Frontal cortex (tissue), 4 donors: Measurements from ENCODE around the gene COL23A1. TPM values are rescaled to one million over a fixed set of nuclear protein-coding genes. Genes with fewer than 3 reads are reported as not detected.
"Not testable (repeated sequence)": the region's sequence is repeated elsewhere in the genome, so short reads cannot be mapped to it uniquely, and the experiment has no call there.

Experiments
- DNase-seq, 2 donors: peaks; one replicate each; pipeline ENCODE4 v3.0.0; 2012; ENCODE audit warnings: low spot score in 2 of 2
- FAIRE-seq: peaks from 2 replicates; lab custom pipeline; 2012; peaks lifted over from hg19 to GRCh38; lab: Jason Lieb, UNC
- total RNA-seq: library from RNA; depleted of rRNA; stranded (reverse); fragments of >200 nt; gene quantifications from one replicate; pipeline ENCODE4 v1.2.3, GENCODE V29; 2014
- donor health status: control.
- donor health status: control.
- donor health status: control.

The COL23A1 gene
- total RNA-seq, 1 donor from 2014 or later, result 0.82 TPM

GRCh38 chr5:178326374-178326715 is 263.8 kb downstream of the COL23A1 start:
- FAIRE-seq, result no peak
- DNase-seq, result peak in 1 of 2 donors; percentile 39

GRCh38 chr5:178325679-178326373 is 264.4 kb downstream of the COL23A1 start:
- no peak for FAIRE-seq

GRCh38 chr5:178325311-178325678 is 264.9 kb downstream of the COL23A1 start:
- DNase-seq (no peak), FAIRE-seq (no peak)

More at GRCh38 chr5:178325679-178326373, 264.4 kb downstream of the COL23A1 start:
- DNase-seq, result peak in 1 of 2 donors; percentile 51

GRCh38 chr5:178324481-178325310 is 265.5 kb downstream of the COL23A1 start:
- no peak for FAIRE-seq

GRCh38 chr5:178323961-178324360 is 266.2 kb downstream of the COL23A1 start:
- no peak for FAIRE-seq
- DNase-seq, result no peak

More at GRCh38 chr5:178324481-178325310, 265.5 kb downstream of the COL23A1 start:
- DNase-seq, result no peak

- DNase-seq (no peak), FAIRE-seq (no peak)
Observed at GRCh38 chr5:178323541-178323865, 266.7 kb downstream of the COL23A1 start.

- DNase-seq, result no peak
- FAIRE-seq, result no peak
Observed at GRCh38 chr5:178322736-178323540, 267.3 kb downstream of the COL23A1 start.

- no peak for FAIRE-seq
- no peak for DNase-seq
Observed at GRCh38 chr5:178320281-178320855, 269.8 kb downstream of the COL23A1 start.

GRCh38 chr5:178319541-178320041 is 270.6 kb downstream of the COL23A1 start:
- no peak for FAIRE-seq
- DNase-seq, result no peak

GRCh38 chr5:178318893-178319292 is 271.3 kb downstream of the COL23A1 start:
- no peak for DNase-seq
- no peak for FAIRE-seq

GRCh38 chr5:178318382-178318781 is 271.8 kb downstream of the COL23A1 start:
- FAIRE-seq (no peak), DNase-seq (no peak)

GRCh38 chr5:178317727-178318126 is 272.5 kb downstream of the COL23A1 start:
- not testable (repeated sequence) for FAIRE-seq

GRCh38 chr5:178314961-178315820 is 275.0 kb downstream of the COL23A1 start:
- no peak for DNase-seq
- no peak for FAIRE-seq

More at GRCh38 chr5:178317727-178318126, 272.5 kb downstream of the COL23A1 start:
- DNase-seq, result not testable (repeated sequence)

GRCh38 chr5:178314061-178314660 is 276.0 kb downstream of the COL23A1 start:
- FAIRE-seq, result no peak
- no peak for DNase-seq

GRCh38 chr5:178313316-178313715 is 276.9 kb downstream of the COL23A1 start:
- FAIRE-seq, result no peak
- DNase-seq, result no peak

- DNase-seq (no peak), FAIRE-seq (no peak)
Observed at GRCh38 chr5:178312880-178313282, 277.3 kb downstream of the COL23A1 start.

GRCh38 chr5:178310130-178310865 is 279.9 kb downstream of the COL23A1 start:
- no peak for DNase-seq
- FAIRE-seq, result no peak
